Measurements from ENCODE around the gene LRRC49. TPM values are rescaled to one million over a fixed set of nuclear protein-coding genes. Genes with fewer than 3 reads are reported as not detected.

Gene LRRC49
- total RNA-seq, 4 donors from 2014 or later: 3.3 to 10.4 (median 7.0) TPM

DNA sequence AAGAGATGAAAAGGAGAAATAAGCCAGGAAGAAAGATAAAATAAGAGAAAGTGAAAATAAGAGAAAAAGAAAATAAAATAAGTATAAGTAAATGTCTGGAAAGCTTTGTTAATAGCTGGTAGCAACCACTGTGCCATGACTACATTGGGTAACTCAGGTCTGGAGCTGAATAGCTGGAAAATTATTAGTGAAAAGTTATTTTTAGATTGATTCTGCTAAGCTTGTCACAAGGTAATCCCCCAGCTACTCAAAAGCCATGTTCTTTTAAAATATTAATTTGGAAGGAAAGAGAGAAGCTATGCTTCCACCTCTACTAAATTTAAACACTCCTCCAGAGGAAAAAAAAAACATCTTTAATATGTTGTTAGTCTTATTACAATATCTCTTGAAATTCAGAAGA, 117.8 kb downstream of the LRRC49 start:
- intact Hi-C loops (cut with DNase I): loop anchor here (5.0 kb wide), 1 partner anchor 432 kb away; no protein-coding TSS in a partner anchor
- TF ChIP-seq, protein P1, sequence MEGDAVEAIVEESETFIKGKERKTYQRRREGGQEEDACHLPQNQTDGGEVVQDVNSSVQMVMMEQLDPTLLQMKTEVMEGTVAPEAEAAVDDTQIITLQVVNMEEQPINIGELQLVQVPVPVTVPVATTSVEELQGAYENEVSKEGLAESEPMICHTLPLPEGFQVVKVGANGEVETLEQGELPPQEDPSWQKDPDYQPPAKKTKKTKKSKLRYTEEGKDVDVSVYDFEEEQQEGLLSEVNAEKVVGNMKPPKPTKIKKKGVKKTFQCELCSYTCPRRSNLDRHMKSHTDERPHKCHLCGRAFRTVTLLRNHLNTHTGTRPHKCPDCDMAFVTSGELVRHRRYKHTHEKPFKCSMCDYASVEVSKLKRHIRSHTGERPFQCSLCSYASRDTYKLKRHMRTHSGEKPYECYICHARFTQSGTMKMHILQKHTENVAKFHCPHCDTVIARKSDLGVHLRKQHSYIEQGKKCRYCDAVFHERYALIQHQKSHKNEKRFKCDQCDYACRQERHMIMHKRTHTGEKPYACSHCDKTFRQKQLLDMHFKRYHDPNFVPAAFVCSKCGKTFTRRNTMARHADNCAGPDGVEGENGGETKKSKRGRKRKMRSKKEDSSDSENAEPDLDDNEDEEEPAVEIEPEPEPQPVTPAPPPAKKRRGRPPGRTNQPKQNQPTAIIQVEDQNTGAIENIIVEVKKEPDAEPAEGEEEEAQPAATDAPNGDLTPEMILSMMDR (IDR thresholded peaks at IDR 0.05): no peak
- TF ChIP-seq POLR2A (IDR thresholded peaks at IDR 0.05; ENCODE audit: low read depth): no peak
- TF ChIP-seq POLR2AphosphoS5 (IDR thresholded peaks at IDR 0.05): no peak
- TF ChIP-seq EP300 (IDR thresholded peaks at IDR 0.05): no peak
- no peak overlapping the region for H3K27ac ChIP-seq (replicated peaks in 1 of 4)

DNA sequence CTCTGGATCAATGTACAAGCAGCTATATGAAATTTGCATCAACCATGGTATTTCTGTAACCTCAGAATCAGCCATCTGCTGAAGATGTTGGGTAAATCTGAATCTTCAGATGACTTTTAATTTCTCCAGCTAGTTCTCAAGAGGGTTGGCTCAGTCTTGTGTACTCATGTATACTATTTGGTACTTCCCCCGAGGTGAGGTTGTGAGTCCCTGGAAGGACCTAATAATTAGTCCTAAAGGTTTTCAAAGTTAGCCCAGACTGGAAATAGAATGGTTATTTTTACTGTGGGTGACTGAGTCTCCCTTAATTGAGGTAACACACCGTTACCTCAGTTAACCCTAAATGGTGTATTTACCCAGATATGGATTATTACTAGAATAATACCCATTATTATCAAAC, 118.4 kb downstream of the LRRC49 start:
- intact Hi-C loops (cut with DNase I): loop anchor here (5.0 kb wide), 1 partner anchor 431 kb away; no protein-coding TSS in a partner anchor
- WGBS: 86% methylated on average over 2 of the region's 2 CpGs
- no peak overlapping the region for H3K27ac ChIP-seq (replicated peaks in 1 of 4)

More for the DNA sequence above, 117.8 kb downstream of the LRRC49 start:
- Histone ChIP-seq H3K27me3 (no peaks in the 10 kb centered on the region), H3K36me3 (peaks cover 0 to 6% (median 3%) of the 10 kb centered on the region in 4 donors), H3K9me3 (no peaks in the 10 kb centered on the region), H3K4me1 (no peaks in the 10 kb centered on the region), H3K4me3 (no peak overlapping the region)
- DNase-seq (ENCODE audit: extremely low spot score): no peak

DNA sequence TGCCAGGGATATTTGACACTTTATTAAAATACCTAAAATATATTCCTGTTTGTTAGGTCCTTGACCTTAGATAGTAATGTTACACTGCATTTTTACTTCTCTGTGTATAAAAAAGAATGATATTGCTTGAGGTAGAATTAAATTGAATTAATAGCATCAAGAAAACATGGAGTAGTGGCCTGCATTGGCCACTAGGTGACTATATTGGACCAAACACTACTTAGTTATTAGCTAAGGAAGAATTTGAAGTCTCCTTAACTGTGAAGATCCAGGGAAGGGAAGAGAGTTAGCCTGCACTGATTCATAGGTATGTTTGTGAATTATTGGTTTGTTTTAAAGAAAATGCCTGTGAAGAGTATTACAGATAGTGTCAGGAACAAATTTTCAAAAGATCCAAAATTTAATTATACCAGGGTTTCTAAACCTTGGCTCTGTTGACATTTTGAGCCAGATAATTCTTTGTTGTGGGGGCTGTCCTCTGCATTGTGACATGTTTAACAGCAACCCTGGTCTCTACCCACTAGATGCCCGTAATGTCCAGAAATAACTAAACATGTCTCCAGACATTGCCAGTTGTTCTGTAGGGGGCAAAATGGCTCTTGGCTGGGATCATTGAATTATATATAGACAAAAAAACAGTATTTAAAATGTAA, 119.0 kb downstream of the LRRC49 start:
- H3K27me3 ChIP-seq: no peaks in the 10 kb centered on the region
- DNase-seq (ENCODE audit: extremely low spot score): no peak
- intact Hi-C loops (cut with DNase I): loop anchor here (5.0 kb wide), 1 partner anchor 431 kb away; no protein-coding TSS in a partner anchor
- H3K4me3 ChIP-seq: no peak overlapping the region
- 79% methylated on average over 1 of the region's 1 CpG for WGBS
- no peak overlapping the region for H3K27ac ChIP-seq (replicated peaks in 1 of 4)
- peaks cover 0 to 6% (median 3%) of the 10 kb centered on the region in 4 donors for H3K36me3 ChIP-seq
- H3K9me3 ChIP-seq: no peaks in the 10 kb centered on the region
- TF ChIP-seq, protein P1 (IDR thresholded peaks at IDR 0.05): peak; percentile 55 to 73 (median 61)
- no peak for TF ChIP-seq POLR2AphosphoS5 (IDR thresholded peaks at IDR 0.05)
- TF ChIP-seq EP300 (IDR thresholded peaks at IDR 0.05): no peak
- no peak for TF ChIP-seq POLR2A (IDR thresholded peaks at IDR 0.05; ENCODE audit: low read depth)
- H3K4me1 ChIP-seq: no peaks in the 10 kb centered on the region

More for the DNA sequence above, 118.4 kb downstream of the LRRC49 start:
- TF ChIP-seq EP300 (IDR thresholded peaks at IDR 0.05) (no peak), POLR2A (IDR thresholded peaks at IDR 0.05; ENCODE audit: low read depth) (no peak), POLR2AphosphoS5 (IDR thresholded peaks at IDR 0.05) (no peak)
- TF ChIP-seq, protein P1 (IDR thresholded peaks at IDR 0.05): no peak
- H3K27me3 ChIP-seq: no peaks in the 10 kb centered on the region
- no peaks in the 10 kb centered on the region for H3K4me1 ChIP-seq
- peaks cover 0 to 6% (median 3%) of the 10 kb centered on the region in 4 donors for H3K36me3 ChIP-seq
- DNase-seq (ENCODE audit: extremely low spot score): no peak
- H3K4me3 ChIP-seq: no peak overlapping the region
- H3K9me3 ChIP-seq: no peaks in the 10 kb centered on the region

DNA sequence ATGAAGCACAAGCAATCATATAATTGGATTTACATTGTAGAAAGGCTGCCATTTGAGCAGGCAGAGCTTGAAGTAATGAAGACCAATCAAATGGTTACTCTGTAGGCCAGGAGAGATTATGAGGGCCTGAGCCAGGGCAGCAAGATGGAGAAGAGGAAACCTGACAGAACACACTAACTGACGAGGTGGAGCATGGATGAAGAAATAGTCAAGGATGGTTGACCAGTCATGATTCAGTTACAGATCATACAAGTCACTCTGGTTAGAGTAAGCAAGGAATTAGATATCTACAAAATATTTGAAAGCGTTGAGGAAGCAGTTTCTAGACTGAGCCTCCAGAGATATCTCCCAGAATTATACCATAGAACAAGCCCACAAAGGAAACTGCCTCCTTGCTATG, 120.8 kb downstream of the LRRC49 start:
- Histone ChIP-seq H3K27me3 (no peaks in the 10 kb centered on the region), H3K4me1 (no peaks in the 10 kb centered on the region), H3K27ac (replicated peaks in 1 of 4) (no peak overlapping the region), H3K36me3 (peaks cover 0 to 10% (median 3%) of the 10 kb centered on the region in 4 donors), H3K9me3 (no peaks in the 10 kb centered on the region), H3K4me3 (no peak overlapping the region)
- WGBS: 94% methylated on average over 2 of the region's 2 CpGs
- DNase-seq (ENCODE audit: extremely low spot score): no peak
- TF ChIP-seq, protein P1 (IDR thresholded peaks at IDR 0.05): no peak
- no peak for TF ChIP-seq POLR2A (IDR thresholded peaks at IDR 0.05; ENCODE audit: low read depth)
- no peak for TF ChIP-seq POLR2AphosphoS5 (IDR thresholded peaks at IDR 0.05)
- TF ChIP-seq EP300 (IDR thresholded peaks at IDR 0.05): no peak
- intact Hi-C loops (cut with DNase I): loop anchor here (5.0 kb wide), 1 partner anchor 429 kb away; no protein-coding TSS in a partner anchor

Measured in esophagus muscularis mucosa (tissue), 4 donors.